Ovary (tissue), 3 donors: Measurements from ENCODE around the gene TDRD9.

Source experiments
- EP300 ChIP-seq: sonication (generic); formaldehyde crosslinking; IDR thresholded peaks from one replicate; pipeline ENCODE4 v1.6.1; 2017; ENCODE audit warnings: antibody characterized with exemption
- POLR2A ChIP-seq: fragments of 450-650 bp; IDR thresholded peaks from one replicate; pipeline ENCODE4 v1.6.1; 2017; ENCODE audit warnings: antibody characterized with exemption, mild to moderate bottlenecking, moderate library complexity
- TF ChIP-seq, protein P1 (sequence below), 3 donors: fragments of 450-650 bp in 2 of 3; fragments of 200-600 bp in 1 of 3; IDR thresholded peaks; one replicate each; pipeline versions ENCODE4 v1.5.1 to v1.8.0; 2016 to 2022; ENCODE audit warnings: antibody characterized with exemption in 3 of 3, mild to moderate bottlenecking in 1 of 3
- donor health status: DM: no; HTN: no; CAD: no.

DNA sequence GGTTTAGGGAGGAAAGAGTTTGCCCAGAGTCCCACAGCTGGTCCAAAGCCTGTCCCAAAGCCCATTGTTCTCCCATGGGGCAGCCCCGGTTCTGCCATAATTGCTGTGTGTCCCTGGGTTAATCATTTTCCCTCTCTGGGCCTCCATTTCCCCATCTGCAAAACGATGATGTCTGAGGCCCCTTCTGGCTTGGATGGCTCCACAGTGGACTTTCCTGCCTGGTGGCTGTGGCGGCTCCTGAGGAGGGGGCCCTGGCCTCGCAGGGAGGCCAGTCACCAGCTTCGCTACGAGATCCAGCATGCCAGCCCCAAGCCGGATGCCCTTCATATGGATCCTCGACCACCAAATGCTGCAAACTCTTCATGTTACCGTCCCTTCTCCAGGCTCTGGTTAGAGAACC is 43.4 kb upstream of the TDRD9 start:
- TF ChIP-seq POLR2A, result no peak
- TF ChIP-seq, protein P1, sequence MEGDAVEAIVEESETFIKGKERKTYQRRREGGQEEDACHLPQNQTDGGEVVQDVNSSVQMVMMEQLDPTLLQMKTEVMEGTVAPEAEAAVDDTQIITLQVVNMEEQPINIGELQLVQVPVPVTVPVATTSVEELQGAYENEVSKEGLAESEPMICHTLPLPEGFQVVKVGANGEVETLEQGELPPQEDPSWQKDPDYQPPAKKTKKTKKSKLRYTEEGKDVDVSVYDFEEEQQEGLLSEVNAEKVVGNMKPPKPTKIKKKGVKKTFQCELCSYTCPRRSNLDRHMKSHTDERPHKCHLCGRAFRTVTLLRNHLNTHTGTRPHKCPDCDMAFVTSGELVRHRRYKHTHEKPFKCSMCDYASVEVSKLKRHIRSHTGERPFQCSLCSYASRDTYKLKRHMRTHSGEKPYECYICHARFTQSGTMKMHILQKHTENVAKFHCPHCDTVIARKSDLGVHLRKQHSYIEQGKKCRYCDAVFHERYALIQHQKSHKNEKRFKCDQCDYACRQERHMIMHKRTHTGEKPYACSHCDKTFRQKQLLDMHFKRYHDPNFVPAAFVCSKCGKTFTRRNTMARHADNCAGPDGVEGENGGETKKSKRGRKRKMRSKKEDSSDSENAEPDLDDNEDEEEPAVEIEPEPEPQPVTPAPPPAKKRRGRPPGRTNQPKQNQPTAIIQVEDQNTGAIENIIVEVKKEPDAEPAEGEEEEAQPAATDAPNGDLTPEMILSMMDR (IDR thresholded peaks at IDR 0.05), result no peak
- no peak for TF ChIP-seq EP300
